K562 (cell line): ENCODE results near the gene ATP1A3. TPM values are rescaled to one million over a fixed set of nuclear protein-coding genes. Genes with fewer than 3 reads are reported as not detected.

Experiments
- ATAC-seq: fragments of 200-7000 bp; cut with Tn5 transposase; 3 replicates; pipeline ENCODE4 v1.9.1; 2020; ENCODE audit warnings: moderate library complexity
- BruUV-seq: library from RNA; stranded (reverse); fragments of 400-500 nt; replicated peaks from 2 replicates; lab custom pipeline; 2021; lab: Mats Ljungman, UMichigan
- CTCF ChIA-PET: fragments of 300-600 bp; formaldehyde crosslinking; extraction: SDS; loops from one replicate; lab custom pipeline; 2021; ENCODE audit warnings: low intra/inter-chr PET ratio; lab: Yijun Ruan, JAX
- POLR2A ChIA-PET: fragments of 300-600, 350-650 bp; sonication (Branson Sonifier 250); formaldehyde crosslinking; extraction: SDS; loops from one replicate; lab custom pipeline; 2021; ENCODE audit warnings: antibody characterized with exemption, inconsistent platforms; lab: Yijun Ruan, JAX
- DNase-seq, 4 experiments: peaks; one replicate each; pipeline versions ENCODE4 v3.0.0 to v3.0.0-alpha.2; 2011 to 2018; ENCODE audit warnings: low spot score in 3 of 4, mixed read lengths in 3 of 4; ENCODE audit errors: extremely low read depth in 1 of 4
- FAIRE-seq: peaks from 2 replicates; lab custom pipeline; 2011; peaks lifted over from hg19 to GRCh38; lab: Jason Lieb, UNC
- H2AFZ ChIP-seq: 2 replicates; pipeline ENCODE4 v1.6.0; 2011; ENCODE audit warnings: low read depth, low read length, control low read depth, inconsistent platforms
- H3K27ac ChIP-seq: fragments of 200-600 bp; 3 replicates; pipeline ENCODE4 v1.8.0; 2011; ENCODE audit warnings: low read depth, mild to moderate bottlenecking, control low read depth, inconsistent platforms, low read length, moderate library complexity, mixed read lengths; ENCODE audit errors: extremely low read depth
- H3K27me3 ChIP-seq, 2 experiments: fragments of 300-600 bp in 1 of 2; 2 replicates in 1 of 2; 3 replicates in 1 of 2; pipeline versions ENCODE4 v1.6.0 to v1.8.0; 2011; ENCODE audit warnings: inconsistent platforms in 2 of 2, low read length in 2 of 2, mild to moderate bottlenecking in 1 of 2, mixed read lengths in 1 of 2, moderate library complexity in 1 of 2; ENCODE audit not compliant: control insufficient read depth in 2 of 2, insufficient read depth in 2 of 2
- H3K36me3 ChIP-seq: fragments of 300-600 bp; 3 replicates; pipeline ENCODE4 v1.8.0; 2011; ENCODE audit warnings: mild to moderate bottlenecking, low read length, inconsistent platforms; ENCODE audit not compliant: control insufficient read depth, insufficient read depth
- H3K4me1 ChIP-seq, 2 experiments: fragments of 200-600 bp in 1 of 2; replicated peaks in 1 of 2; 2 replicates in 1 of 2; 3 replicates in 1 of 2; pipeline versions ENCODE4 v1.5.1 to v1.8.0; 2011; ENCODE audit warnings: inconsistent platforms in 2 of 2, low read length in 2 of 2, mild to moderate bottlenecking in 1 of 2, mixed read lengths in 1 of 2, moderate library complexity in 1 of 2; ENCODE audit not compliant: control insufficient read depth in 2 of 2, insufficient read depth in 2 of 2
- H3K4me2 ChIP-seq: 2 replicates; pipeline ENCODE4 v1.6.1; 2011; ENCODE audit warnings: low read length, control low read depth, inconsistent platforms, mixed read lengths; ENCODE audit not compliant: insufficient read depth
- H3K4me3 ChIP-seq: fragments of 200-600 bp; sonication (generic), shearing (Covaris generic); 2 replicates; pipeline ENCODE4 v1.5.1; 2016; ENCODE audit warnings: control low read depth, inconsistent platforms
- H3K79me2 ChIP-seq: fragments of 200-600 bp; 3 replicates; pipeline ENCODE4 v1.8.0; 2011; ENCODE audit warnings: low read length, inconsistent platforms; ENCODE audit not compliant: control insufficient read depth, insufficient read depth
- H3K9ac ChIP-seq, 2 experiments: 2 replicates each; pipeline versions ENCODE4 v1.6.0 to v1.6.1; 2011; ENCODE audit warnings: low read depth in 2 of 2, low read length in 2 of 2, control low read depth in 1 of 2, inconsistent platforms in 1 of 2, mild to moderate bottlenecking in 1 of 2, mixed read lengths in 1 of 2; ENCODE audit not compliant: insufficient read depth in 1 of 2
- H3K9me1 ChIP-seq: one replicate; pipeline ENCODE4 v1.6.0; 2011; ENCODE audit warnings: inconsistent platforms, mild to moderate bottlenecking, low read length, moderate library complexity; ENCODE audit not compliant: control insufficient read depth, insufficient read depth
- H3K9me3 ChIP-seq: replicated peaks from 2 replicates; pipeline ENCODE4 v1.5.1; 2011; ENCODE audit warnings: low read depth, low read length, inconsistent platforms; ENCODE audit not compliant: control insufficient read depth, insufficient read depth
- H4K20me1 ChIP-seq: replicated peaks from 2 replicates; pipeline ENCODE4 v1.6.1; 2011; ENCODE audit warnings: low read length, inconsistent platforms, mixed read lengths; ENCODE audit not compliant: control insufficient read depth, insufficient read depth
- HMGXB4 ChIP-seq: sonication (generic); formaldehyde crosslinking; IDR thresholded peaks from 2 replicates; pipeline ENCODE4 v1.8.1; 2023; ENCODE audit warnings: mild to moderate bottlenecking, missing genetic modification reagents
- RB1 ChIP-seq: fragments of 450-650 bp; IDR thresholded peaks from 2 replicates; pipeline ENCODE4 v1.6.1; 2017; ENCODE audit warnings: low read depth, mild to moderate bottlenecking
- REST ChIP-seq, 2 experiments: fragments of 450-650 bp; formaldehyde crosslinking in 1 of 2; IDR thresholded peaks; 2 replicates each; pipeline versions ENCODE4 v1.4.0 to v1.6.1; 2014 to 2020; ENCODE audit warnings: mild to moderate bottlenecking in 2 of 2, borderline replicate concordance in 1 of 2, low read depth in 1 of 2
- TBL1XR1 ChIP-seq, 2 experiments: IDR thresholded peaks; 2 replicates each; pipeline ENCODE4 v1.6.1; 2012; ENCODE audit warnings: improper control_type of control experiment in 2 of 2, low read length in 2 of 2, mild to moderate bottlenecking in 1 of 2
- WGBS: fragments of 100-300 bp; shearing (Covaris generic); methylation state at CpG from one replicate; pipeline ENCODE4 v1.1.6; 2016; ENCODE audit warnings: low coverage, mixed read lengths; ENCODE audit not compliant: insufficient coverage; ENCODE audit errors: missing lambda C conversion rate; 5-methylcytosine and 5-hydroxymethylcytosine counted together
- in situ Hi-C: fragments of 300-500 bp; cut with MboI; formaldehyde crosslinking; loops from 4 replicates; pipeline ENCODE4 v1.15.0; 2018; ENCODE audit warnings: inconsistent platforms, mixed read lengths
- intact Hi-C: fragments of 100-400 bp; cut with micrococcal nuclease; formaldehyde crosslinking; loops from 2 replicates; pipeline ENCODE4 v1.14.2; 2022
- polyA plus RNA-seq, 8 experiments: library from polyadenylated mRNA; depleted of rRNA in 4 of 8; stranded (reverse) in 5 of 8; unstranded in 3 of 8; fragments of >200 nt; fragmentation: Nextera tagmentation in 2 of 8; fragmentation: Illumina TruSeq in 1 of 8; extraction: Ambion mirVana in 2 of 8; extraction: Trizol in 1 of 8; gene quantifications; 2 replicates each; pipeline versions ENCODE4 v1.2.1 to v1.2.3, GENCODE V29; 2011 to 2014; ENCODE audit warnings: inconsistent platforms in 1 of 8, missing spikeins in 1 of 8
- total RNA-seq, 7 experiments: library from RNA; depleted of rRNA in 6 of 7; stranded (reverse); fragments of >200 nt in 6 of 7; fragmentation: Illumina TruSeq in 2 of 7; extraction: Trizol in 2 of 7; gene quantifications; 2 replicates each; pipeline versions ENCODE4 v1.2.1 to v1.2.3, GENCODE V29; 2011 to 2021; ENCODE audit warnings: low replicate concordance in 1 of 7

Gene ATP1A3
- total and polyA plus RNA-seq, 9 of the 15 experiments (the other 6 are each of a cell fraction or from before 2014, with no cell fraction given): 0.03 to 1.0 (median 0.17) TPM; not detected in 3

GRCh38 chr19:41998246-41999020 is 4.4 kb upstream of the ATP1A3 start (continued):
- peak; percentile 73; the same call in 1 of the 2 replicates for TF ChIP-seq RB1
- TF ChIP-seq HMGXB4: no peak

- ATAC-seq: no peak
- ChIA-PET POLR2A (interaction anchor here (1.0 to 2.0 kb wide), 2 partner anchors 10 to 135 kb away, joined by 3 to 5 read pairs; no protein-coding TSS in a partner anchor), CTCF (no interaction called here)
- 3% methylated on average over 14 of the region's 14 CpGs for WGBS
- H3K79me2 ChIP-seq: no peaks in the 10 kb centered on the region
- H3K4me2 ChIP-seq: no peak overlapping the region
- in situ Hi-C loops: no loop called here
- no peak overlapping the region for H3K9ac ChIP-seq
- no peak for FAIRE-seq
- no peak overlapping the region for H3K27ac ChIP-seq
- no peaks in the 10 kb centered on the region for H3K9me3 ChIP-seq
- peaks cover 15 to 69% of the 10 kb centered on the region in 2 experiments for H3K27me3 ChIP-seq
- no TSS peak for BruUV-seq
- no peak for DNase-seq
- no peak for TF ChIP-seq REST (IDR thresholded peaks at IDR 0.05; ENCODE audit: borderline replicate concordance)
- TF ChIP-seq REST (CRISPR knock-in tag; IDR thresholded peaks at IDR 0.05; ENCODE audit: low read depth): 0 out of 2 replicates have a peak, but pooled peaks have one; percentile 14
- TF ChIP-seq TBL1XR1 (IDR thresholded peaks at IDR 0.05; ENCODE audit: low read length in 2 of 2): no peak
- TF ChIP-seq, all 486 proteins: peak for 1
- Histone ChIP-seq H2AFZ (no peak overlapping the region), H3K9me1 (no peaks in the 10 kb centered on the region), H3K4me3 (no peak overlapping the region), H4K20me1 (peaks cover 8% of the 10 kb centered on the region; the same call in 1 of the 2 replicates), H3K36me3 (no peaks in the 10 kb centered on the region), H3K4me1 (peaks cover 0 to 33% of the 10 kb centered on the region in 2 experiments; a peak in 2 of 5 replicates)
- intact Hi-C loops: loop anchor here (1.0 kb wide), 1 partner anchor 25 kb away; no protein-coding TSS in a partner anchor
Observed at GRCh38 chr19:41997851-41998229, 3.8 kb upstream of the ATP1A3 start.
